Measurements from ENCODE around the gene NHLRC4.

NHLRC4 gene

GRCh38 chr16:598823-599739 lies 32.3 kb downstream of the NHLRC4 start:
- DNase-seq (ENCODE audit: low read depth) = no peak

- no peak for DNase-seq (ENCODE audit: low read depth)
Observed at GRCh38 chr16:600781-601180, 34.0 kb downstream of the NHLRC4 start.

- DNase-seq (ENCODE audit: low read depth) = no peak
Observed at GRCh38 chr16:603933-604332, 37.1 kb downstream of the NHLRC4 start.

GRCh38 chr16:606656-607307 lies 40.0 kb downstream of the NHLRC4 start:
- DNase-seq (ENCODE audit: low read depth) = no peak

GRCh38 chr16:608019-608418 lies 41.2 kb downstream of the NHLRC4 start:
- DNase-seq (ENCODE audit: low read depth) = peak; percentile 30

- no peak for DNase-seq (ENCODE audit: low read depth)
Observed at GRCh38 chr16:609316-609715, 42.5 kb downstream of the NHLRC4 start.

- no peak for DNase-seq (ENCODE audit: low read depth)
Observed at GRCh38 chr16:609984-610383, 43.2 kb downstream of the NHLRC4 start.

- DNase-seq (ENCODE audit: low read depth) = peak; percentile 47
Observed at GRCh38 chr16:610513-611381, 43.9 kb downstream of the NHLRC4 start.

GRCh38 chr16:615122-615521 lies 48.3 kb downstream of the NHLRC4 start:
- no peak for DNase-seq (ENCODE audit: low read depth)

GRCh38 chr16:616733-617586 lies 50.2 kb downstream of the NHLRC4 start:
- no peak for DNase-seq (ENCODE audit: low read depth)

- DNase-seq (ENCODE audit: low read depth) = no peak
Observed at GRCh38 chr16:617855-618254, 51.0 kb downstream of the NHLRC4 start.

Measured in activated T-cell treated with anti-CD3 and anti-CD28 coated beads for 24 hours (primary cell).